ENCODE data around the gene AP1M1. TPM values are rescaled to one million over a fixed set of nuclear protein-coding genes. Genes with fewer than 3 reads are reported as not detected.

The AP1M1 gene
- total and polyA plus RNA-seq, 2 of the 4 experiments (the other 2 are of a cell fraction), result 85.1 to 99.1 TPM

- H3K36me3 ChIP-seq (ENCODE audit: control insufficient read depth, insufficient read depth, low read length), result peaks cover 73% of the 10 kb centered on the region
- dilution Hi-C loops (cut with HindIII; ENCODE audit: low sequenced_read_pairs, unreplicated experiment), result no loop called here
- ATAC-seq (ENCODE audit: low read depth), result no peak
Observed at GRCh38 chr19:16225279-16226183, 27.8 kb downstream of the AP1M1 start.

More at GRCh38 chr19:16225279-16226183, 27.8 kb downstream of the AP1M1 start:
- no peaks in the 10 kb centered on the region for H3K4me1 ChIP-seq (ENCODE audit: control insufficient read depth, insufficient read depth, low read length)
- no peak overlapping the region for H3K23ac ChIP-seq (ENCODE audit: low read depth, low read length)
- H4K5ac ChIP-seq (ENCODE audit: low read depth, low read length), result no peak overlapping the region
- peaks cover 12% of the 10 kb centered on the region; the same call in 1 of the 2 replicates for H3K9me1 ChIP-seq (ENCODE audit: insufficient read depth, low read length)
- H3K56ac ChIP-seq (ENCODE audit: extremely low read depth, insufficient read depth, low read length), result no peak overlapping the region
- no peak overlapping the region for H3K4ac ChIP-seq (ENCODE audit: low read depth, low read length)
- no peak overlapping the region for H3K27ac ChIP-seq (ENCODE audit: insufficient read depth, low read length)
- H3K27me3 ChIP-seq (ENCODE audit: control insufficient read depth, insufficient read depth, low read length), result no peaks in the 10 kb centered on the region
- H3K9me3 ChIP-seq (ENCODE audit: control insufficient read depth, insufficient read depth, low read length), result peaks cover 14% of the 10 kb centered on the region
- no peak overlapping the region for H3K4me3 ChIP-seq (ENCODE audit: insufficient read depth, low read depth, low read length)
- no TSS peak for BruUV-seq (replicated peaks)
- CTCF ChIA-PET, result no interaction called here
- H4K20me1 ChIP-seq (ENCODE audit: insufficient read depth, low read length), result peaks cover 38% of the 10 kb centered on the region
- no peak overlapping the region for H3K9ac ChIP-seq (ENCODE audit: low read depth, low read length)
- POLR2A ChIA-PET (ENCODE audit: unreplicated experiment), result no interaction called here
- H3K79me1 ChIP-seq (ENCODE audit: low read depth in 1 of 2, low read length in 2 of 2), result peaks cover 22 to 48% of the 10 kb centered on the region in 2 experiments
- H3K4me2 ChIP-seq (ENCODE audit: low read depth, low read length), result no peak overlapping the region
- no peak overlapping the region for H4K91ac ChIP-seq (ENCODE audit: insufficient read depth, low read depth, low read length)
- TF ChIP-seq, protein P1, sequence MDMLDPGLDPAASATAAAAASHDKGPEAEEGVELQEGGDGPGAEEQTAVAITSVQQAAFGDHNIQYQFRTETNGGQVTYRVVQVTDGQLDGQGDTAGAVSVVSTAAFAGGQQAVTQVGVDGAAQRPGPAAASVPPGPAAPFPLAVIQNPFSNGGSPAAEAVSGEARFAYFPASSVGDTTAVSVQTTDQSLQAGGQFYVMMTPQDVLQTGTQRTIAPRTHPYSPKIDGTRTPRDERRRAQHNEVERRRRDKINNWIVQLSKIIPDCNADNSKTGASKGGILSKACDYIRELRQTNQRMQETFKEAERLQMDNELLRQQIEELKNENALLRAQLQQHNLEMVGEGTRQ (IDR thresholded peaks at IDR 0.05; ENCODE audit: low read depth, low read length), result no peak
- TF ChIP-seq, protein P2, sequence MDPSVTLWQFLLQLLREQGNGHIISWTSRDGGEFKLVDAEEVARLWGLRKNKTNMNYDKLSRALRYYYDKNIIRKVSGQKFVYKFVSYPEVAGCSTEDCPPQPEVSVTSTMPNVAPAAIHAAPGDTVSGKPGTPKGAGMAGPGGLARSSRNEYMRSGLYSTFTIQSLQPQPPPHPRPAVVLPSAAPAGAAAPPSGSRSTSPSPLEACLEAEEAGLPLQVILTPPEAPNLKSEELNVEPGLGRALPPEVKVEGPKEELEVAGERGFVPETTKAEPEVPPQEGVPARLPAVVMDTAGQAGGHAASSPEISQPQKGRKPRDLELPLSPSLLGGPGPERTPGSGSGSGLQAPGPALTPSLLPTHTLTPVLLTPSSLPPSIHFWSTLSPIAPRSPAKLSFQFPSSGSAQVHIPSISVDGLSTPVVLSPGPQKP (IDR thresholded peaks at IDR 0.05; ENCODE audit: borderline replicate concordance, low read depth, low read length), result no peak
- TF ChIP-seq MAFK (IDR thresholded peaks at IDR 0.05; ENCODE audit: low read depth, low read length), result no peak
- no peak for TF ChIP-seq MXI1 (IDR thresholded peaks at IDR 0.05; ENCODE audit: borderline replicate concordance, low read depth, low read length)
- no peak overlapping the region for H3K14ac ChIP-seq (replicated peaks; ENCODE audit: low read depth, low read length)
- H2BK120ac ChIP-seq (ENCODE audit: low read depth, low read length), result no peak overlapping the region
- no peak overlapping the region for H2BK20ac ChIP-seq (ENCODE audit: low read depth, low read length)
- no peak overlapping the region for H4K8ac ChIP-seq (ENCODE audit: low read depth in 2 of 2, low read length in 2 of 2)
- no peak for DNase-seq
- intact Hi-C loops (cut with micrococcal nuclease), result no loop called here
- no peak overlapping the region for H3K18ac ChIP-seq (ENCODE audit: low read depth, low read length)
- no peak overlapping the region for H2BK5ac ChIP-seq (ENCODE audit: low read depth, low read length, poor library complexity, severe bottlenecking)
- 90% methylated on average over 7 of the region's 21 CpGs; no CpG with 5 or more reads in 1 of the 2 experiments for WGBS, 2 experiments (ENCODE audit: extremely low coverage in 2 of 2, insufficient read length in 1 of 2)
- no peak overlapping the region for H2AK5ac ChIP-seq (ENCODE audit: low read depth, low read length)
- no peak overlapping the region for H2AK9ac ChIP-seq (replicated peaks; ENCODE audit: low read depth, low read length, poor library complexity)
- no peak overlapping the region for H2BK15ac ChIP-seq (ENCODE audit: low read depth, low read length)
- in situ Hi-C loops (cut with MboI; ENCODE audit: low sequenced_read_pairs), result no loop called here
- H2AFZ ChIP-seq (replicated peaks; ENCODE audit: low read length, poor library complexity), result no peak overlapping the region

All from IMR-90 (cell line).